CD4-positive, alpha-beta T cell treated with Interleukin-12 subunit alpha and Interleukin-12 subunit beta, for 1 hour (primary cell): ENCODE measurements around the gene FASTK.
A peak's percentile ranks its signal among the peaks of the same experiment; 100 is the strongest.

Experiments
- DNase-seq: peaks from one replicate; pipeline ENCODE4 v3.0.0-alpha.2; 2020

The FASTK gene

GRCh38 chr7:151116603-151117440 is 36.2 kb upstream of the FASTK start:
- no peak for DNase-seq

GRCh38 chr7:151115836-151116418 is 35.3 kb upstream of the FASTK start:
- DNase-seq: no peak

GRCh38 chr7:151115121-151115835 is 34.7 kb upstream of the FASTK start:
- DNase-seq: peak; percentile 30

GRCh38 chr7:151114151-151115090 is 33.8 kb upstream of the FASTK start:
- no peak for DNase-seq

- no peak for DNase-seq
Observed at GRCh38 chr7:151113344-151114150, 32.9 kb upstream of the FASTK start.

GRCh38 chr7:151110941-151111645 is 30.5 kb upstream of the FASTK start:
- DNase-seq: peak; percentile 78

GRCh38 chr7:151110236-151110940 is 29.8 kb upstream of the FASTK start:
- no peak for DNase-seq

GRCh38 chr7:151109094-151110048 is 28.8 kb upstream of the FASTK start:
- no peak for DNase-seq

GRCh38 chr7:151107882-151108281 is 27.3 kb upstream of the FASTK start:
- no peak for DNase-seq

- no peak for DNase-seq
Observed at GRCh38 chr7:151104411-151105235, 24.0 kb upstream of the FASTK start.

GRCh38 chr7:151103973-151104372 is 23.4 kb upstream of the FASTK start:
- no peak for DNase-seq

GRCh38 chr7:151102991-151103390 is 22.4 kb upstream of the FASTK start:
- DNase-seq: no peak

GRCh38 chr7:151101621-151102396 is 21.2 kb upstream of the FASTK start:
- DNase-seq: no peak

GRCh38 chr7:151100921-151101320 is 20.3 kb upstream of the FASTK start:
- DNase-seq: no peak

GRCh38 chr7:151099486-151100211 is 19.0 kb upstream of the FASTK start:
- no peak for DNase-seq

- no peak for DNase-seq
Observed at GRCh38 chr7:151095828-151096475, 15.3 kb upstream of the FASTK start.
